Epithelial cell of proximal tubule (primary cell): ENCODE data around the gene PRKAR1A. TPM values are rescaled to one million over a fixed set of nuclear protein-coding genes. Genes with fewer than 3 reads are reported as not detected.
"Not testable (repeated sequence)": the region's sequence is repeated elsewhere in the genome, so short reads cannot be mapped to it uniquely, and the experiment has no call there.

Experiments used
- DNase-seq: peaks from one replicate; pipeline ENCODE4 v3.0.0-alpha.2; 2011; ENCODE audit warnings: low read depth
- H3K4me3 ChIP-seq: 2 replicates; pipeline ENCODE4 v1.5.1; 2011; ENCODE audit warnings: low read depth, mild to moderate bottlenecking, low read length
- CTCF ChIP-seq: conservative IDR thresholded peaks from 2 replicates; pipeline ENCODE4 v1.5.1; 2012; ENCODE audit warnings: low read depth, mild to moderate bottlenecking, low read length
- total RNA-seq: library from RNA; depleted of rRNA; stranded (reverse); fragments of >200 nt; gene quantifications from 2 replicates; pipeline ENCODE4 v1.2.3, GENCODE V29; 2015

The PRKAR1A gene
- total RNA-seq, 1 donor from 2014 or later = 157 TPM

DNA sequence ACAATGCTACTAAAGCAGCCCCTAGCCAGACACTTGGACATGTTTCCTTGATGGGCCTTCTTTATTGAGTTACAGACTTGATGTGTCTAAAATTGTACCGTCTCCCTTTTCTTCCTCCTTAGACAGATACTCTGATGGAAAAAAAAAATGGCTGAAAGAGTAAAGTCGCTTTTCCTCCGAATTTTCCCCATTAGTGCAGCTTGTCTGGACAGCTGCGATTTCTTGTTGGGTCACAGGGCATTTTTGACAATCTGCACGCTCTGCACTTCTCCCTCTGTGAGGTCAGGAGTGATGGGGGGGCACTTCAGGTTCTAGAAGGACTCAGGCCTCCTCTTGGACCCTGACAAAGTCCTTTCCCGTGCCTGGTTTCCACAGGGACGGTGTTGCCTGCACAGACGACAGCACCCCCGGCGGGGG, 968 bp upstream of the PRKAR1A start:
- no peak for DNase-seq
- TF ChIP-seq CTCF = peak; percentile 14
- peak overlapping the region; percentile 86 for H3K4me3 ChIP-seq

- no peak for TF ChIP-seq CTCF
- DNase-seq = no peak
- peak overlapping the region; percentile 86 for H3K4me3 ChIP-seq
Observed at GRCh38 chr17:68511671-68512246, 471 bp upstream of the PRKAR1A start.

GRCh38 chr17:68512960-68513474, 787 bp downstream of the PRKAR1A start:
- peak overlapping the region; percentile 86 for H3K4me3 ChIP-seq
- no peak for DNase-seq
- no peak for TF ChIP-seq CTCF

DNA sequence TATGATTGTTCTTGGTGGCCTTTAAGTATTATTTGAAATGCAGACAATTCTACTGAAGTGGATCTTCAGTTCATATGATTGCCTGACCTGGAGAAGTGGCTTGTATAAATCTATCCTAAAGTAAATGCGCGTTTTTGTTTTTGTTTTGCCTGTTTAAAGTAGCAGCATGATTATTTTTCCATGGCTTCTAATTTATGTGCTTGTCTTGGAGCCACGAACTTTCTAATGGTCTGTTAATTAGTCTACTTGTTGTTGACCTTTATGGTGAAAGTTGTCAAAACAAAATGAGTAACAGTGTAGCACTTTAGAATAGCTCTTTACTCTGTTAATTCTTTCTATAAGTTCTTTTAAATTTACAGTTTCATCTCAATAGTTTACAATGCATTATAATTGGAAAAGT, 1.7 kb downstream of the PRKAR1A start:
- DNase-seq = no peak
- H3K4me3 ChIP-seq = peak overlapping the region; percentile 86
- no peak for TF ChIP-seq CTCF

- peak overlapping the region; percentile 86 for H3K4me3 ChIP-seq
- TF ChIP-seq CTCF = no peak
- no peak for DNase-seq
Observed at GRCh38 chr17:68514831-68515635, 2.8 kb downstream of the PRKAR1A start.

GRCh38 chr17:68516732-68517131, 4.5 kb downstream of the PRKAR1A start:
- H3K4me3 ChIP-seq = no peak overlapping the region
- DNase-seq = no peak
- no peak for TF ChIP-seq CTCF

DNA sequence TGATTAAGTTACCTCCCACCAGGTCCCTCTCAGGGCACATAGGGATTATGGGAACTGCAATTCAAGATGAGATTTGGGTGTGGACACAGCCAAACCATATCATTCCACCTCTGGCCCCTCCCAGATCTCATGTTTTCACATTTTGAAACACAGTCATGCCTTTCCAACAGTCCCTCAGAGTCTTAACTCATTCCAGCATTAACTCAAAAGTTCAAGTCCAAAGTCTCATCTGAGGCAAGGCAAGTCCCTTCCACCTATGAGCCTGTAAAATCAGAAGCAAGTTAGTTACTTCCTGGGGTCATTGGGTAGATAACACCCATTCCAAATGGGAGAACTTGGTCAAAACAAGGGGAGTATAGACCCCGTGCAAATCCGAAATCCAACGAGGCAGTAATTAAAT, 5.4 kb downstream of the PRKAR1A start:
- not testable (repeated sequence) for H3K4me3 ChIP-seq, DNase-seq
